Left kidney (tissue), 2 donors: ENCODE measurements around the gene BMP4. TPM values are rescaled to one million over a fixed set of nuclear protein-coding genes. Genes with fewer than 3 reads are reported as not detected.

Experiments used
- DNase-seq: peaks from one replicate; pipeline ENCODE4 v3.0.0-alpha.2; 2013
- polyA plus RNA-seq: library from polyadenylated mRNA; unstranded; fragments of 120-200 nt; gene quantifications from one replicate; pipeline ENCODE4 v1.2.1, GENCODE V29; 2013; ENCODE audit not compliant: insufficient read length

The BMP4 gene
- polyA plus RNA-seq, 1 donor: 44.5 TPM

DNA sequence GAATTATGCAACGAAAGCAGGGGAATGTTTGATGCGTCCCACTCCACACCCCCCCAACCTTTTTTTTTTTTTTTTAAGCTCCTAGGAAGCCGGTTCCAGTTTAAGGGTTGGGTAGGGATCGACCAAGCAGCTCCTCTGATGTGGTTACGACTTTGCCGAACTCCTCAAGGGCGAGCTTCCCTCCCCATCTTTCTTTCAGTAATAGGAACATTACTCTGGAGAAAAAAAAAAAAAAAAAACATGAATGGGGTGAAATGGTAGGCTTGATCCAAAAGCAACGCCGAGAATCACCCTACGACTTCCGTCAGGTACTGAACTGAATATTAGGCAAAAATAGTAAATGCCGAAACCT, 9.6 kb downstream of the BMP4 start:
- DNase-seq: no peak

DNA sequence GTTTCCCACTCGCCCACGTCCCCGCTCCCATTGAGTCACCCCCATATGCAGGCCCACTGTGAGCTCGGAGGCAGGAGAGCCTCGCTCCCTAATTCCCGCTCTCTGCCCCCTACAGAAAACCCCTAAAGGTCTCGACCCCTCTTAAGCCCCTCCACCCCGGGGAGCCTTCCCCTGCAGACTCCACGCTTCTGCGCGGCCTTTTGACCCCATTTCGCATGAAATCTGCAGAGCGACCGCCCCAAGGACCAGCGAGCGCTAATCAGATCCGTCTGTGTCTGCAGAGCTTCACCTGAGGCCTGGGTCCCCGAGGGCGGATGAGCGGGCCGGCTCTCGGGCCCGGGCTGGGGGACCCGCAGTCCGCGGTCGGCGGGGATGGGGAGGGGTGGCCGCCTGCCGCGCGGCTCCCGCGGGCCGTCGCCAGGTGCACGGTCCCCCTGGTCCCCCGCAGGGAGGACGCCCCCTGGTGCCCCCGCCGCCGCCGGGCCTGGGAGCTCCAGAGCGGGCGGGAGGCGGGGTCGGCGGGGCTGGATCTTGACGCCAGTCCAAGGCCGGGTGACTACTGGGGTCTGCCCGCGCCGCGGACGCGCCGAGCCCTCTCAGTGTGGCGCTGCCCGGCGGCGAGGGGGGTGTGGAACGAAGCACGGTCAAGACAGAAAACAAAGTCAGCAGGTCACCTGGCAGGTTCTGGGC, 10.1 kb downstream of the BMP4 start:
- DNase-seq: no peak

DNA sequence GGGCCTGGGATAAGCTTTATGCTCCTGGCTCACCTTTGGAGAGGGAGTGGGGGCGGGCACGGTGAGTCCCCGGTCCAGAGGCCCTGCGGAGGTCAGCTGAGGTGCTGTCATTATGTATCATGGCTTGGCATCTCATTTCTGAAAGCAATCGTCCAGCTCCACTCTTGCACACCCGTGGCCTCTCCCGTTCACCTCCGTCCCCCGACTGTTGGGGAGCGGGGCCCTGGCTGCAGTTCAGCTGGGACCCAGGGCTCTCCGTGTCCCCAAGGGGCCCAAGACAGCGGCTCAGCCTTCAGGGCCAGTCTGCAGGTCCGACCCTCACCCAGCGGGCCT, 10.6 kb downstream of the BMP4 start:
- DNase-seq: no peak

DNA sequence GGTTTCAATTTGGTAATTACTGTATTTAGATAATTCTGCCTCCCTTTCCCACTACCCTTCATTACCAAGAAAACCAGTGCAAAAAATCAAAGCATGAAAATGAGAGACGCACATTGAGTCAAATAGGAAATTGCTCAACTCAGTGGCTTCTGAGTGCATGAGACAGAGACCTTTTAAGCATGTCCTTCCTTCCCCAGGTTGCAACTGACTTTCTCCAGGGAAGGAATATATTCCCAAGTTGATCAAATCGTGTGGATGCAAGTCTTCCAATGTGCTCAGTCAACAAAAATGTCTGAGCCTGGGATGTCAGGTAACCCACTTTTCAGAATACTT, 12.9 kb downstream of the BMP4 start:
- no peak for DNase-seq

DNA sequence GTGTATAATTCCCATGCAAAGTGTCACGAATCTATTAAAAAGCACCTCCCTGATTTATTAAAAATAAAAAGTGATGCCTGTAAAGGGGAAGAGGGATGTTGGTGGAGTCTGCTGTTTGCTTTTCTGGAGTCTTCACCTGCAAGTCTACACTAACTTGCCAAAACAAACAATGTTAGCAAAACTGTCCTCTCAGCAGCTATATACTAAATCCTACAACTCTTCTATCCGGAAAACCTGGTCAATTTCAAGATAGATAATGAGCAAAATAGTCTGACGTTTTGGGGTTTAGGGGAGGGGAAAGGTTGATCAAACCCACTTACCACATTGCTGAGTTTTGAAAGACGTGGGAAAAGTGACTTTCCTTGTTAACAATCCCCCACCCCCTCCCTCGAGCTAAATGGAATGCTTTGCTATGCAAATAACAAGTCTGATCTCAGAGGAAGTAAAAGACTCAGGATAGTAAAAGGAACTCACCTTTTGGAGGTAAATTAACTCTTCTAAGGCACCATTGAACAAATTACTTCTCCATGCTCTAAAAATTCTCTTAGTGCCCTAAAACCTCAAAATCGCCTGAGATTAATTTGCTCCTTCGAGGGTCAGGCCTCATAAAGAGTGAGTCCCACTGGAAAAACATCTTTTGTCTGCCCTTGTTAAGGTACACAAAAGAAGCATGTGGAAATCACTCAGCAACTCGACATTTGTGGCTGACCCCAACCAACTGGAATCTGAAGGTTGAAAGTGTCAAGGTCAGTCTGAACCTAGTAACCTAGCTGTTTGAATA, 13.5 kb downstream of the BMP4 start:
- DNase-seq: no peak

DNA sequence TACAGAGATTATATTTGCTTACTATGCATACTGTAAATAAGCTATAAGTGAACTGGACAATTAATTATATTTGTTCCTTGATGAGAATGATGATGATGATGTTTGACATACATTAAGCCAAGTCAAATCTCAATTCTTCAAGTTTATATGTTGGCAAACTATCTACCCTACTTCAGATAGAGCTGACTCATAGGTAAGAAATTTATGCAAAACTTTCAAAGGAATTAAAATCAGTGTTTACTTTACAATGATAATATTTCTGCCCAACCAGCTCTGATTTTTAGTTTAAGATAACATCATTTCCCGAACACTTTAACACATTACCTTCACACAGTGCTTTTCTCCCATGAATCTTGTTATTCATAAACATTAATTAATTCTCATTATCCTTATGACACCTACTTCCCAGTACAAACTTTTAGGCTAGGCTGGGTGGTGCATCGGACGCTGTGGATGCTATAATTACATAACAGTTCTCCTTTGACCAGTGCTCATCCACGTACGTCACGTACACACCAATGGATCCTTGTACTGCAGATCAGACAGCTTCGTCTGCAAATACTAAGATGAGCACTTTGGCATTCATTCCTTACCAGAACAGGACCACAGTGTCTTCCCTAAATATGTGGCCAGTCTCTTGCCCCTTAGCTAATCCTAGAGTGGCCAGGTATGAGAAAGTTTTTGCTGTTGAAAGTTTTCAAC, 18.3 kb downstream of the BMP4 start:
- DNase-seq: no peak

DNA sequence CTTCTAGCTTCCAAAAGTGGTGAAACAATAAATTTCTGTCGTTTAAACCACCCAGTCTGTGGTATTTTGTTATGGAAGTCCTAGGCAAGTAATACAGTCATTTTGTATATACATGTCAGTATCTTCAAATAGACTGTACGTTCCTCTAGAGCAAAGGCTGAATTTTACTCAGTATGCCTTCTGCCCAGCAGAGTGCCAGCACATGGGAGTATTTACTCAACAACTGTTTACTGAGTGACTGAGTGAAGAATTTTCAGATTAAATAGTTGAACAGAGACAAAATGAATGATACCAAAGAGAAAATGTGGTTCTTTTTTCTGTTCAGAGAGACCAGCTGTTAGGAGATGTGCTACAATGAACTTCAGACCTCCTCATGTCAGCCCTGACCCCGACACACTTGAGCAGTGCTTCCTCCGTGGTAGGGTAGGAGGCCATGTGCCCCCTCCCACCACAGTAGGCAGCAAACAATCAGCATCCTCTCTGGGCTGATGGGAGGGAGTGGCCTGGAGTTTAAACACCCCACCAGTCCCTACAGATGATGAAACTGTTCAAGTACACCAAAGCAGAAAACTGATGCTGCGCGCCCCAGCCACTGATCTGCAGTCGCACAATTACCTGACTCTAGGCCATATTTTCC, 21.7 kb downstream of the BMP4 start:
- DNase-seq: no peak

DNA sequence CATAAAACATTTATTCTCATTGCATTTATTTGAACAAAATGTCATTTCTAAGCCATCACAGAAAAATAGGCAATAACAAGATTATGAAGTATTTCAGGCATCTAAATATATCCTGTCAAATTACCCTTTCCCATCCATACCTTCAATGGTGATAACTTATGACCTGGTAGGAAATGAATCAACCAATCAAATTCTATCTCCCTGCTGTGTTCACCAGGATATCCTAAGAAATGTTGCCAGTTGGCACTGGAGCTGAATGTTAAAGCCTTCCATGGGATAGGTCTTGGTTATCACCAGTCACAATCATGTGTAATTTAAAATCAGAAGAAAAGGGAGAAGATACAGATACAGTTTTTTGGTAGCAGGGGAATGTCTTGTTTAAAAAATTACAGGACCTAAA, 23.7 kb downstream of the BMP4 start:
- no peak for DNase-seq

DNA sequence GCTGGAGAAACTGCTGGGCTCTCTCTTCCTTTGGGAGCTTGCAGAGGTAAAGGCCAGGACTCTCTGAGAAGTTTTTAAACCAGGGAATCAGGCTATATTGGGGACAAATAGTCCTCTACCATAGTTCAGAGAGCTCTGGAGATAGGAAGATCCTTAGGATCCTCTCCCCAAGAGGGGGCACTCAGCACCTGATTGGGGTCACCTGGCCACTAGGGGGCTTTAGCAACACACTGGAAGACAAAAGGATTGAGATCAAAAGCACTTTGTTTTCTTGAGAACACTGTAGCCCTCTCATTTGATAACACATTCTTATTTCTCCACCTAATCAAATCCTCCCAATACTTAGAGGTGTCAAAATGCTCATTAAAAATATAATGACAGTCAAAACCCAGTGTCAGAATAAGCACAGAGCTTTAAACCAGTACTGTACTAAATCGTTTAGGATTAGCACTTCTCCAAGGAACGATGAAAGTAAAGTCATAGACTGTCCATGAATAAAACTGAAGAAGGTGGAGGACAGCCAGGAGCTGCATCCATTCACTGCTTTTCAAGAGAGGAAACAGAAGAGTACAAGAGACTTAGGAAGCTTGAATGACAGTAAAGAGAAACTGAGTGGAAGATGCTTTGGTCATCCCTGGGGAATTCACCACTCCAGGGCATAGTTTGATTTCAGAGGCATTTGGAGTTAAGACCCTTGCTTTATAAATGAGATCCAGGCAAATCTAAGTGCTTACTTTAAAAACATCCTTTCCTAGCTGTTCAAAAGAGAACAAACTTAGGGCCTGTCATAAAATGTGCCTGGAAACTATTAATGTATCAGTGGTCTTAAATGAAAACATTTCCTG, 26.5 kb downstream of the BMP4 start:
- DNase-seq: no peak

DNA sequence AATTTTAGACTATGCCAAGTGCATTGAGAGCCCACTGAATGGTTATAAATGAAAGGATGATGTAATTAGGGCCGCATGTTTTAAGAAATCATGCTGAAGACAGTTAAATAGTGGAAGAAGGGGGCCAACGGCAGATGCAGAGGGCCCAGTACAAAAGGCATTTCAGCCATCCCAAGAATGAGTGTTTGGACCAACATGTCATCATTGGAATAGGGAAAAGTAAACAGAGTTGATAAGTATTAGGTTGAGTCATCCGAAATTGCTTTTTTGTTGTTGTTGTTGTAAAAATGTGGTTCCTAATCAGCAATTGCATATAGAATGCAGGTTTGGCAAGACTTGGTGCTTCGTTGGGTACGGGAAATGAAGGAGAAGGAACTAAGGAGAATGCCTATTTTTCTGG, 29.5 kb downstream of the BMP4 start:
- DNase-seq: no peak

DNA sequence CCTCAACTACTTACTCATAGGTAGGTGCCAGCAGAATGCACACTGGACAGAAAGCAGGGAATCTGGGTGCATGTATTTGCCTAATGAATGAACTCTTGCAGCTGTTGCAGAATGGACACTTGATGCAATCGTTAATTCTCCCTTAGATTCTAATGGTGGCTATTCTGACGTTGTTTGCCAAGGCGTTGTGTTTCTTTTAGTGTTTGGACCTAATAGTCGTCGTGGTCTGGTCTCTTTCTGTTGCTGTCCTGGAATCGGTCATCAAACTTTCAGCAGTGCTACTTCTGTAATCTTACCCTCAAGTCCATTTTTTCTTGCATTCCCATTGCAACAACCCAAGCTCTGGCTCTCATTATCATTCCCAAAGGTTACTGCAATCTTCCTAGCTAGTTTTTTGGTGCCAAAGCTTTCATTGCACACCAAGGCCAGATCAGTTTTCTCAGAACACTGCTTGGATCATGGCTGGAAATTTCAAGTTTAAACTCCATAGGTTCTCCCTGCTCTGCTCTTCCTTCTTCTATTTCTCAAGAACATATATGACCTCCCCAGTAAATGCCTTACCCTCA, 31.3 kb downstream of the BMP4 start:
- no peak for DNase-seq

DNA sequence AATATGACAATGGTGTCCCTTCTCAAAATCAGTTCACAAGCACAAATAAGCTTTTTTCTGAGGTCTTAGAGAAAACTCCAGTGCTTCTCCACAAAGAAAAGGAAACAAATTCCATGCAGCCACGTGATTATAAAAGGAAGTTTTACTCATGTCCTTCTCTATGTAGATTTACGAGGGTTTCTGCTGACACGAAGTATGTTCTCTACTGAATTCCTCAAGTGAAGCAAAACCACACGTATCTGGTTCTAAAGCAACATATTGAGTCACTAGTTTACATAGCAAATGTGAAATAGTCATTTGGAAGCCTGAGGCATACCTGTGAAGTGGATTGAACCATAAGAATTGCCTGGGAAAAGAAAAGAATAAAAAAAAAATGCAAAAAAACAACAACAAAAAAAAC, 31.9 kb downstream of the BMP4 start:
- no peak for DNase-seq

DNA sequence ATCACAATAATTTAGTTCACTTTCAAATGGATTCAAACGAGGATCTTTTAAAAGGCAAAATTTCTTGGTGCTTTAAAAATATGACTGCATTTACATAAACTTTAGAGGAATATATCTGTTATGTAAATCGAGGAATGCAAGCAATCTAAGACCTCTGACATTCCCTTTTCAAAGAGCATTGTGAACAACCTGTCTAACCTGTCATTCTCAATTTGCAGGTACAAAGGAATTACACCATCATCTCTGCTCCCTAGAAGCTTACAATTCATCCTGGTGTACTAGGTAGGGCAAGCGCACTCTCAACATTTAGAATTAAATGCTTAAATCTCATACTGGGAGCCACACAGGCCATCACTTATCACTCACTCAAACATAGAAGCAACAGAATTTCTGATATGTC, 35.6 kb downstream of the BMP4 start:
- DNase-seq: no peak

DNA sequence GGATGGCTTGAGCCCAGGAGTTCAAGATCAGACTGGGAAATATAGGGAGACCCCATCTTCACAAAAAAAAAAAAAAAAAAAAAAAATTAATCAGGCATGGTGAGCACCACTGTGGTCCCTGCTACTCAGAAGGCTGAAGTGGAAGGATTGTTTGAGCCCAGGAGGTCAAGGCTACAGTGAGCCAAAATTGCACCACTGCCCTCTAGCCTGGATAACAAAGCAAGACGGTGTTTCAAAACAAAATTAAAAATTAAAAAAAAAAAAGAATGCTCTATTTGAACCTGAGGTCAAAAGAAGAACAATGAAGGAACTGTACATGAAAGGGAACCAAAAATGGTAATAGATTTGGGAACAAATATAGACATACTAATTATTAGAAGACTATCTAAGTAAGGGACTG, 40.4 kb downstream of the BMP4 start:
- DNase-seq: no peak

DNA sequence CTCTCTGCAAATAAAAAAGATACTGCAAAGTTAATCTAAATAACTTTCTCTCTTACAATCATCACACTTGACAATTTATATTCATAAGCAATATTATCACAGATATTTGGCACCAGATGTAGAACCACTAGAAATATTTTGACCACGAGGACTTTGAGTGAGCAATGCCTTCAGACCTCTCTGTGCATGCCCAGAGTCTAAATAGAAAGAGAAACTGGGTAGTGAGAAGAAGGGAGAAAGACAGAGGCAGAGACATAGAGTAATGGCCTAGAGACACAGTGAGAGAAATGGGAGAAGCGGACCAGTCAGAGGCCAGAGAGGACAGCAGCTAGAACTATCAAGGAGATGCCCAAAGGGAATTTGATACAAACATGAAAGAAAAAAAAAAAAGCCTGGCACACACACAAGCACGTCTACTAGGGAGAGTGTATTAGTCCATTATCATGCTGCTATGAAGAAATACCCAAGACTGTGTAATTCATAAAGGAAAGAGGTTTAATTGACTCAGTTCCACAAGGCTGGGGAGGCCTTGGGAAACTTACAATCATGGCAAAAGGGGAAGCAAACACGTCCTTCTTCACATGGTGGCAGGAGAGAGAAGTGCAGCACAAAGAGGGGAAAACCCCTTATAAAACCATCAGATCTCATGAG, 41.1 kb downstream of the BMP4 start:
- DNase-seq: no peak

DNA sequence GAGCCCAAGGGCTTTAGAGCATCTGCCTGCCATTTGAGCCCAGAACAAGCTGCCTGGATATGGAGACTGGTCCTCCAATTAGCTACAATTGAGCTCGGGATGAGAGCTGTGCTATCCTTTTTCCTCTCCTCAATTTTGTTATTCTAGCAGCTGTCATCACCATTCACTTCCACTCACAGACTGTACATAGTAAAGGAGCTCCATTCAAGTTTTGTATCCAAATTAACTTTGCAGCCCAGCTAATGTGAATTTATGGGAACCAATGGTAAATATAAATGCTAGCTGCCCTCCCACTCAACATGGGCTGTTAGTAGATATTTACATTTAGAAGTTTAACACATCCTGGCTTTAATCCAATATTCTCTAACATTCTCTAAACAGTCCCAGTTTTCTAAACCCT, 44.6 kb downstream of the BMP4 start:
- no peak for DNase-seq

DNA sequence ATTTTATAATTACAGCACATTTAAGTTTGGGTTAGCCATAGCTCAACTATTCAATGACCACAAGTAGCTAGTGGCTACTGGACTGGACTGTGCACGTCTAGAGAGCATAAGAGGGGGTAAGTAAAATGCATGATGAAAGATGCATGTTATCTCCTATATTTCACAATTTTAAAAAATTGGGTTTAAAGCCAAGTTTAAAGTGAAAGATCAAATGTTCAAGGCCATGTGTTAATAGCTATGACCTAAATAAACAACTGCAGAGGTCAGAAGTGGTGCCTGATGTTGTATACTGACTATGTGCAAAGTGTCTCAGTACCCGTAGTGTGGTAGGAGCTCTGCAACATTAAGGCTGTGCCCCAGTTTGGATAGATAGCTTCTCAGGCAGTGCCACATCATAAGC, 48.2 kb downstream of the BMP4 start:
- no peak for DNase-seq

DNA sequence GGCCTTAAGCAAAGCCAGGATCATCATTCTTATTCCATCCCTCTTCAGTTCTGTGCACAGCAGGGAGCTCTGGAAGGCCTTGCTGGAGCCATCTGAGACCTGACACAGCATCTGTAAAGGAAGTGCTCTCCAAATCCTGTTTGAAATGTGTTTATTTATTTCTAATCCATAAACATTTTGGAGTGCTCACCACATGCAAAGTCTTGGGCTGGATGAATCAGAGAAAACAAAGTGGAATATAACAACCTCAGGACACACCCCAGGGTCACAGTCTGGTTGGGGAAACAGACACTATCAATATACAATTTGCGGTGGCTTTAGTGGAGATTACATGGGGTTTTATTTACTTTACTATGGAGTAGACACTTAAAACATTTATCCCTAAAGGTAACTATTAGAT, 54.3 kb downstream of the BMP4 start:
- DNase-seq: no peak

DNA sequence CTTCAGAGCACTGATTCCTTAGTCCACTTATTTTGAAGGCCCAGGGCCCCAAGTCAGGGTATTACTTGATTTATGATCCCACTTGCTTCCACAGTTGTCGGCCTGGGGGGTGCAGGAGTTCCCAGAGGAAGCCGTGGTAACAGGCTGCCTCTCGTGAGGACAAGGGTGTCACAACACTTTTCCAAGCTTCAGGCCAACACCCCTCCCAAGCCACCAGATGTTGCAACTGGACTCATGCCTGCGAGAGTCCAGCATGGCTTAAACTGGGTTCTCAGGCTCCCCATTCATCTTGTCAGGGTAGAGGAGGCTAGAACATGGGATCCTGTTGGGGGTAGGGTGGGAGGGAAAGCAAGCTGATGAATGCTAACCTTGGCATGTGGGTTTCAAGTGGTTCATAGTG, 56.1 kb downstream of the BMP4 start:
- no peak for DNase-seq
